Islet precursor cell (in vitro differentiated cells): ENCODE measurements around the gene RTN4RL1.

Experiments used
- DNase-seq: peaks from one replicate; pipeline ENCODE4 v3.0.0-alpha.2; 2018

RTN4RL1 gene

GRCh38 chr17:2024572-2025219 lies 438 bp downstream of the RTN4RL1 start:
- DNase-seq, result no peak

GRCh38 chr17:2023692-2024571 lies 1.2 kb downstream of the RTN4RL1 start:
- DNase-seq, result peak; percentile 82

DNA sequence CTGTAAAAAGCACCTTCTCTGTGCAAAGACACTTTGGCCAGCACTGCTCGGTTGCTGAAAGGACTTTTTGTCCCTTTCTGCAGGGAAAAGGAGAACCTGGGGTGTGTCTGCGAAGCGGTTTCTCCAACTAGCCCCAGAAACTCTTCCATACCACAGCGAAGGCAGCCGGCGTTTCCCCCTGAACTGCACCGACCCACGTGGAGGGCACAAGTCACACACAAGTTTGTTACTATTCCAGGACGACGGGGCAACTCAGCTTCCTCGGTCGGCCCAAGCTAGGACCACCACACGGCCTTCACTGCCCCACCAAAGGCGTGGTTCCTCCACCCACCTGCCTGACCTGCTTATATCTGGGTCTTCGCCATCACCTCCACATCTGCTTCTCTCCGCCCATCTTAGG lies 1.9 kb downstream of the RTN4RL1 start:
- DNase-seq, result no peak

- DNase-seq, result peak; percentile 52
Observed at GRCh38 chr17:2022647-2023240, 2.4 kb downstream of the RTN4RL1 start.

- no peak for DNase-seq
Observed at GRCh38 chr17:2020721-2021120, 4.4 kb downstream of the RTN4RL1 start.

DNA sequence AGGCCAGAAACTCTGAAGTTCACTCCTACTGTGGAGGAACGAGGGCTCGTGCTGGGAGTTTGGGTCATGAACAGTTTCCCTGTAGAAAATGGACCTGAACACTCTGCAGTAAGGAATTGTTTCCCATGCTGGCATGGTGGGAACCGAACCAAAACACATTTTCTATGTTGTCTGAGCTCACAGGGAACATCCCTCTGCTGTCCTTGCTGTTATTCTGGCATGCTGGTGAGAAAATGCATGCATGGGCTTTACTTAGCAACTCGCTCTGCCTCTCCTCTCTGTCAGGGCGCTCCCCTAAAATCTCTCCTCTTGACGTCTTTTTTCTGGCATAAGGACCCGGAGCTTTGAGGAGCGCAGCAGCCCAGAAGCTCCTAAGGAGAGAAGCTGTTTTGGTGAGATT lies 5.4 kb downstream of the RTN4RL1 start:
- no peak for DNase-seq

DNA sequence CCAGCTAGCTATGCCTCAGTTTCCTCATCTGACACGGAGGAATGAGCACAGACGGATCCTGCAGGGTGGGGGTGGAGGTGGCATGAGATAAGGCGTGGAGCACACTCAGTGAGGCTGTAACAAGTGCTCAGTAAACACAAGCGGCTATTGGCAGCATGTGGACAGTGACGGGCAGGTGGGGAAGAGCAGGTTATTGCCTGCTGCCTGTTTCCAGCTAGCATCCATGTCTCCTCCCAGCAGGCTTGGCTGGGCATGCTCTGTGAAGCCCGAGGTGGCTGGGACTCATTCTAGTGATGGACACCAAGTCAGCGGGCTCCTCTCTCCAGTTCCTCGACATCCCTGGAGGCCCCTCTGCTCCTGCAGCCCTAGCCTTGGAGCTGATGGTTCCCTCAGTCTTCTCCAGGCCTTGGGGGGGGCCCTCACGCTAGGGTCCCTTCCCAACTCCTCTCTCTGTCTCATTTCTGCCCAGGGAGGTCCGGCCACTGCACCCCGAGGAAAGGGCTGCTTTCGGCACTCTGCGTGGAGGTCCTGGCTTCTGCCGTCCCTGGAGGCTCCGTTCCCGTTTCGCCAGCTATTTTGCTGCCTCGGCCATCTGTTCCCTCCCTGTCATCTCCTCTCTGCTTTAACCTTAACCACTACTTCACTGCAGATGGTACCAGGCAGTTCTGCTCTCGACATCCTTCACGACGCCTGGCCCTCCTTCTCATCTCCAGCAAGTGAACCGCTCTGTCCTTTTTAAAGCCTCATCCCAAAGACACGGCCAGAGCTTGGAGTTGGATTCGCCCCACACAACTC lies 6.2 kb downstream of the RTN4RL1 start:
- DNase-seq, result no peak

DNA sequence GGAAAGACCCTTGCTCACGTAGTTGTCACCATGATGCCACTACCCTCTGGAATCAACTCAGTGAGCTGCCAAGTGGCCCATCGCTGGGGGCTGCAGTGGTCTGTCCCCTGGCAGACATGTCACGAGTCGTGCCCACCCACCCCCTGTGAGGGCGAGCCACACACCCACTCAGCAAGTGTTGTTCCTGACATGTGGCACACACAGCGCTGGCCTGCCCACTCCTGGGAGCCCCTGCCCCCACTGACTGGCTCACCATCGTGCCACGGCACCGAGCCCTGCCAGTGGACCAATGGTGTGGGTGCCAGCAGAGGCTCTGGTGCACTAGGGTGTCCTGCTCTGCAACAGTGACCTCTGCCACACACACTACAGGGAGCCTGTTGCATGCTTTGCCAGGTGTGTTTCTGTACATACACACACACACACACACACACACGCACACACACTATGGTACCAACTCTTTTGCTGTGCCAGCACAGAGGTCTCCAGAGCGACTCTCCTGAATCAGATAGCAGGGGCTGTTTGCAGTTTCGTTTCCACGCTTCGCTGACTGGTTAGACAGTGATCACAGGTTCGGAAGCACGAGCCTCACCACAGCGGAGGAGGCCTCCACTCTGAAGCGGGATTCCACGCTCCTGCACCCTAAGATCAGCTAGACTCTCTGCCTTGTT lies 7.7 kb downstream of the RTN4RL1 start:
- peak; percentile 51 for DNase-seq

- peak; percentile 46 for DNase-seq
Observed at GRCh38 chr17:2016494-2016893, 8.6 kb downstream of the RTN4RL1 start.

GRCh38 chr17:2015314-2015713 lies 9.8 kb downstream of the RTN4RL1 start:
- DNase-seq, result no peak

- peak; percentile 50 for DNase-seq
Observed at GRCh38 chr17:2013994-2014317, 11.2 kb downstream of the RTN4RL1 start.

DNA sequence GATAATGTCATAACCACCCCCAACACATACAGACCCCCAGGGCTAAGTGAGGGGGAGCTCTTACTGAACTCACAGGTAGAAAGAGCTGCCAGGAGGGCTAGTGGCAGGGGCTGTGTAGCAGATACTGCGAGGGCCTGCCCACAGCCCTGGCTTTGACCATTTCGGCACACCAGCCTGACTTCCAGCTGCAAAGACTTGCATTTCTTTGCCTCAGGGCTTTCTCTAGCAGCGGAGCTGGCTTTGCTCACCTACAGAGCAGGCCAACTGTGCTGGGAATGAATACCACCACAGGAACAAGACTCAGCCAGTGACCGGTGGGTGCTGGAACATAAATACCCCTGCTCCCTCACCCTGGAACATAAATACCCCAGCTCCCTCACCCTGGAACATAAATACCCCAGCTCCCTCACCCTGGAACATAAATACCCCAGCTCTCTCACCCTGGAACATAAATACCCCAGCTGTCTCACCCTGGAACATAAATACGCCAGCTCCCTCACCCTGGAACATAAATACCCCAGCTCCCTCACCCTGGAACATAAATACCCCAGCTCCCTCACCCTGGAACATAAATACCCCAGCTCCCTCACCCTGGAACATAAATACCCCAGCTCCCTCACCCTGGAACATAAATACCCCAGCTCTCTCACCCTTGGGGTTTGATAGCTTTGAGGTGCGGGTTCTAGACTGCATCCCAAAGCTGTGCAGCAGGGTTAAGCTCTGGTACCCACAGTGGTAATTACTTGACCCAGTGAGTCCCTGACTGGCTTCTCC lies 11.7 kb downstream of the RTN4RL1 start:
- peak; percentile 96 for DNase-seq

DNA sequence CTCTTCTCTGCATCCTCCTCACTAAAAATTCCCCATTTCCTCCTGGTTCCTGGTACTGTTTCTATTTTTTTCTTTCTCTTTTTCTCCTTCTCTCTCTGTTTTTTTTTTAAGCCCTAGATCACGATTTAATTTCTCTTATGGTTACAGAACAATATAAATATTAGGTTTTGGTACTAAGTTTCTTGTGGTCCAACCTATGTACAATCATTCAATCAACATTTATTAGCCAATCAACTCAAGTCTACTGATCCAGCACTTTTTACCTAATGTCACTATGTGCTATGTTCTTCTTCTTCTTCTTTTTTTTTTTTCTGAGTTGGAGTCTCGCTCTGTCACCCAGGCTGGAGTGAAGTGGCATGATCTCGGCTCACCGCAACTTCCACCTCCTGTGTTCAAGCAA lies 12.6 kb downstream of the RTN4RL1 start:
- no peak for DNase-seq

DNA sequence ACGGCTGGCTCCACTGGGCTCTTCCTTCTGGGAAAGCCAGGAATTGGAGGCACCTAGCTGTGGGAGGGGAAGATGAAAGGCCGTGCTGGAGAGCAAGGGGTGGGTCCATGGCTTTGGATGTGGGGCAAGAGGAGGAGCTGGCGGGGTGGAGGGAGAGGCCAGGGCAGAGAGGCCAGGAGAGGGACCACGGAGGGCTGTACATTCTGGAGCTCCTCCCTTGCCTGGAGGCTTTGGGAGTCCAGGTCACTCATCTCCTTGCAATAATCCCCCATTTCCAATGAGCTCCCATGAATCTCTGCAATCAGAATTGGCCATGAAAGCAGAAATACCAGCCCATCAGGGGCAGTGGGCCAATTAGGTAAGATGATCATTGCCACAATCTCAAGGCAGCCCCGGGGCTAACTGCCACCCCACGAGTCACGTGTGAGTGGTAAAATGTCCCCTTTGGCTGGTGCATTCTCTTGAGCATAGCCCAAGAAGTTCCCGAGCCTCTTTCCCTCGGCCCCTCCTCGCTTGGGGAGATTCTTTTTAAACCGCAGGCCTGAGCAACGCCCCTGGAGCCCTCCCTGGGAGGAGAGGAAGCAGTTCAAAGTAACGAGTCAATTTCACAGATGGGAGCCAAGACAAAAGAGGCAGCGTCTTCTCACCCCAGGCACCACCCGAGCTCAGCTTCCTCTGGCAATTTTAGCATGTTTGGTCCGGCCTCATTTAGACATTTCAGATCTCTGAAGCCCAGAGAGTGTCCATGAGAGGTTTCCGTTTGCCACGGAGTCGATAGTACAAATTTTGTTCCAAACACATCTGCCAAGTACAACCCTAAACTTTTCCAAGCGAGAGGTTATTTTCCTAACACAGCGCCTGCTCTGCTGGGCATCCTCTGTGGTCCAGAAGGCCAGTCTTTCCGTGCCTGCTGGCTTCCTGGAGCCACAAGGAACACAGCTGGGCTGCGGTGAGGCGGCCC lies 13.4 kb downstream of the RTN4RL1 start:
- peak; percentile 96 for DNase-seq

GRCh38 chr17:2009737-2010136 lies 15.4 kb downstream of the RTN4RL1 start:
- DNase-seq, result no peak

DNA sequence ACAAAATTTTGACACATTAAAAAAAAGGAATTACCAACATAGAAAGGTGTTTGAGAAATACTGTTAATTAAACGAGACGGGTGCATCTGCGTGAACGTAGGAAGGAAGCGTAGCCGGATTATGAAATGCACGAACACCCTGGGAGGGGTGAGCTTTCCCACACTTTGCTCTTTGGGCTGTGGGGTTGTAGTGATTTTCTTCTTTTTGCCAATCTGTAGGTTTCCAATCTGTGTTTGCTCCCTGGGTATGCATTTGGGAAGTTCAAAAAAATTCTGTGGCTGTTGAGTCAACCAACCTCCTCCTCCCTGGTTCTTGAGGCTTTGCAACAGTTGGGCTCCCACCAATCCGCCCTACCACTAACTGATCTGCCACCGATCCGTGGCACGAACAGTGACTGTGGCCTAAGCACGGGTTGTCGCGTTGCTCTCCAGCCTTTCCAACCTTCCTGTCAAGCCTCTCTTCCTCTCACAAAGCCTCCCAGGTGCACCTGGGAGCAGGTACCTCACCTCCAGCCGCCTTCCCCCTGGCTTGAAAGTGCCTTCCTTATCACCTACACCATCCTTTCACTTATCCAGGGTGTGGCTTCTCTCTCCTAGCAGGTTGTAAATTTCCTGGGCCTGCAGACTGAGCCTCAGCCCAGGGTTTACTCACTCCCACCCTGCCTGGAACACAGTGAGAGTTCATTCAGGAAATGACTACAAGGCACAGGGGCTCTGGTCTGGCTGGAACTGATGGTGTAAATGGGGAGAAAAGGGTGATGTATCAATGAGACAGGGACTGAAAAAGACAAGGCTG lies 16.6 kb downstream of the RTN4RL1 start:
- DNase-seq, result peak; percentile 76

GRCh38 chr17:2004435-2004952 lies 20.6 kb downstream of the RTN4RL1 start:
- DNase-seq, result peak; percentile 66

GRCh38 chr17:2003525-2003924 lies 21.6 kb downstream of the RTN4RL1 start:
- peak; percentile 48 for DNase-seq

- DNase-seq, result peak; percentile 56
Observed at GRCh38 chr17:2002767-2003329, 22.3 kb downstream of the RTN4RL1 start.
